ENCODE data around the gene NME4.

- no peak for TF ChIP-seq POLR2A (IDR thresholded peaks at IDR 0.05; ENCODE audit: low read length)
- no peak for TF ChIP-seq GATA1 (IDR thresholded peaks at IDR 0.05; ENCODE audit: low read depth, low read length)
Observed at GRCh38 chr16:378821-379182, 18.2 kb upstream of the NME4 start.
